ENCODE measurements around the gene PITPNC1. TPM values are rescaled to one million over a fixed set of nuclear protein-coding genes. Genes with fewer than 3 reads are reported as not detected.

PITPNC1 gene
- total RNA-seq, 1 donor from 2014 or later = 18.4 TPM

- TF ChIP-seq CTCF (conservative IDR thresholded peaks at IDR 0.05; ENCODE audit: low read depth, low read length) = no peak
- no peak for DNase-seq (ENCODE audit: low read depth)
- H3K4me3 ChIP-seq (ENCODE audit: low read depth, low read length) = no peak overlapping the region
Observed at GRCh38 chr17:67542219-67543114, 165.4 kb downstream of the PITPNC1 start.

- TF ChIP-seq CTCF (conservative IDR thresholded peaks at IDR 0.05; ENCODE audit: low read depth, low read length) = no peak
- H3K4me3 ChIP-seq (ENCODE audit: low read depth, low read length) = no peak overlapping the region
- no peak for DNase-seq (ENCODE audit: low read depth)
Observed at GRCh38 chr17:67544364-67544955, 167.4 kb downstream of the PITPNC1 start.

GRCh38 chr17:67546578-67547527, 169.8 kb downstream of the PITPNC1 start:
- peak; percentile 33 for TF ChIP-seq CTCF (conservative IDR thresholded peaks at IDR 0.05; ENCODE audit: low read depth, low read length)
- no peak overlapping the region for H3K4me3 ChIP-seq (ENCODE audit: low read depth, low read length)
- no peak for DNase-seq (ENCODE audit: low read depth)

GRCh38 chr17:67548693-67549092, 171.6 kb downstream of the PITPNC1 start:
- DNase-seq (ENCODE audit: low read depth) = no peak
- TF ChIP-seq CTCF (conservative IDR thresholded peaks at IDR 0.05; ENCODE audit: low read depth, low read length) = no peak
- H3K4me3 ChIP-seq (ENCODE audit: low read depth, low read length) = no peak overlapping the region

- no peak for DNase-seq (ENCODE audit: low read depth)
- no peak for TF ChIP-seq CTCF (conservative IDR thresholded peaks at IDR 0.05; ENCODE audit: low read depth, low read length)
- no peak overlapping the region for H3K4me3 ChIP-seq (ENCODE audit: low read depth, low read length)
Observed at GRCh38 chr17:67549820-67550219, 172.7 kb downstream of the PITPNC1 start.

GRCh38 chr17:67554634-67555033, 177.6 kb downstream of the PITPNC1 start:
- no peak for TF ChIP-seq CTCF (conservative IDR thresholded peaks at IDR 0.05; ENCODE audit: low read depth, low read length)
- no peak for DNase-seq (ENCODE audit: low read depth)

More at GRCh38 chr17:67554634-67555033, 177.6 kb downstream of the PITPNC1 start:
- H3K4me3 ChIP-seq (ENCODE audit: low read depth, low read length) = no peak overlapping the region
